Panc1 (cell line): ENCODE data around the gene KCTD5.

Experiments used
- CTCF ChIP-seq: fragments of 450-650 bp; IDR thresholded peaks from 2 replicates; pipeline ENCODE4 v1.5.1; 2017; ENCODE audit warnings: mild to moderate bottlenecking
- POLR2AphosphoS5 ChIP-seq: IDR thresholded peaks from 2 replicates; pipeline ENCODE4 v1.6.1; 2012; ENCODE audit warnings: mild to moderate bottlenecking, low read depth, low read length, moderate library complexity
- REST ChIP-seq, 2 experiments: IDR thresholded peaks; 2 replicates each; pipeline ENCODE4 v1.6.1; 2011 to 2012; ENCODE audit warnings: low read depth in 2 of 2, control low read depth in 1 of 2, low read length in 1 of 2, mild to moderate bottlenecking in 1 of 2, moderate library complexity in 1 of 2; ENCODE audit not compliant: insufficient read depth in 1 of 2
- SIN3A ChIP-seq: IDR thresholded peaks from 2 replicates; pipeline ENCODE4 v1.6.1; 2012; ENCODE audit warnings: low read depth, mild to moderate bottlenecking, low read length, moderate library complexity, borderline replicate concordance; ENCODE audit not compliant: insufficient read depth

- TF ChIP-seq CTCF: no peak
- no peak for TF ChIP-seq POLR2AphosphoS5
- TF ChIP-seq REST (IDR thresholded peaks at IDR 0.05; ENCODE audit: insufficient read depth in 1 of 2, low read depth in 2 of 2, low read length in 1 of 2): no peak
- TF ChIP-seq SIN3A: no peak
Measured at GRCh38 chr16:2753733-2754020, 71.4 kb downstream of the KCTD5 start.
